ENCODE data around the gene EXOSC1. TPM values are rescaled to one million over a fixed set of nuclear protein-coding genes. Genes with fewer than 3 reads are reported as not detected.
"Not testable (repeated sequence)": the region's sequence is repeated elsewhere in the genome, so short reads cannot be mapped to it uniquely, and the experiment has no call there.

Gene EXOSC1
- total RNA-seq, 1 experiment from 2014 or later, result 52.7 TPM

DNA sequence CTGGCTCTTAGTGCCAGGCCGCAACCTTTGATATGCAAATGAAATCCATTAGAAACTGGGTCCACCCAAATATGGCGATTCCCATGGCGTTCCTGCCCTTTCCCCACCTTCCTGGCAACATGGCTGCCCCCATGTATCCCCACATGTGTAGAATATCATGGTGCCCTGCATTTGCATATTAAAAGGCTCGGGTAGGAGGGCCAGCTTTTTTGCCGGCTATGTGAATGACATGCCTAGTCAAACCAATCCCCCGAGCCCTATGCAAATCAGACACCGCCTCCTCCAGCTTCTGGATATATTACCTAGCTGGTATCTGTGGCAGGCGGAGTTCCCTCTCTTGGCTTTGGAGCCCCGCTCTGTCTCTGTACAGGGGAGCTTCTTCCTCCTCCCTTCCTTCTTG is 34.1 kb upstream of the EXOSC1 start:
- no peak for TF ChIP-seq EZH2 (IDR thresholded peaks at IDR 0.05; ENCODE audit: borderline replicate concordance, low read depth, low read length, poor library complexity, severe bottlenecking)
- no peak overlapping the region for H3K4me3 ChIP-seq (ENCODE audit: low read depth, low read length, poor library complexity, severe bottlenecking)
- peaks cover 50% of the 10 kb centered on the region for H3K36me3 ChIP-seq (ENCODE audit: insufficient read depth, low read length, poor library complexity, severe bottlenecking)
- POLR2A ChIA-PET (ENCODE audit: low non-redundant PET), result no interaction called here
- H3K9me3 ChIP-seq (ENCODE audit: low read depth, low read length, poor library complexity, severe bottlenecking), result no peaks in the 10 kb centered on the region
- H3K27ac ChIP-seq (ENCODE audit: low read depth, low read length, poor library complexity, severe bottlenecking), result no peak overlapping the region
- no peaks in the 10 kb centered on the region for H3K27me3 ChIP-seq (replicated peaks; ENCODE audit: insufficient read depth, low read depth, low read length, poor library complexity)
- intact Hi-C loops (cut with micrococcal nuclease; ENCODE audit: unreplicated experiment), result no loop called here
- CTCF ChIA-PET, result interaction anchor here (0.7 kb wide), 1 partner anchor 23 kb away, joined by 3 read pairs; no protein-coding TSS in a partner anchor
- BruUV-seq (replicated peaks), result no TSS peak
- DNase-seq (ENCODE audit: low spot score), result peak; percentile 90
- H3K4me1 ChIP-seq (ENCODE audit: insufficient read depth, low read length, poor library complexity, severe bottlenecking), result no peaks in the 10 kb centered on the region

DNA sequence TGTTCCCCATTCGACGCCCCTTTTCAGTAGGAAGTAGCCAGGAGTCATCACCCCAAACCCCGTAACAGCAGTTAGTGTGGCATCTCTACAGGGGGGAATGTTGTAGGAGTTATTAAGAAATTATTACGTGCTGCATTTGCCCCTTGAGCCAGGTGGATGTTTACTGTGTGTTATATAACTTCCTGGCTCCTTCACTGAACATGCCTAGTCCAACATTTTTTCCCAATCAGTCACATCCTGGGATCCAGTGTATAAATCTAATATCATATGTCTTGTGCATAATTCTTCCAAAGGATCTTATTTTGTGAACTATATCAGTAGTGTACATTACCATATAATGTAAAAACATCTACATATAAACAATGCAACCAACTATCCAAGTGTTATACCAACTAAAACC is 33.6 kb upstream of the EXOSC1 start:
- H3K27ac ChIP-seq (ENCODE audit: low read depth, low read length, poor library complexity, severe bottlenecking); POLR2A ChIA-PET (ENCODE audit: low non-redundant PET); BruUV-seq (replicated peaks); DNase-seq (ENCODE audit: low spot score); H3K4me1 ChIP-seq (ENCODE audit: insufficient read depth, low read length, poor library complexity, severe bottlenecking); intact Hi-C loops (cut with micrococcal nuclease; ENCODE audit: unreplicated experiment); H3K9me3 ChIP-seq (ENCODE audit: low read depth, low read length, poor library complexity, severe bottlenecking); H3K27me3 ChIP-seq (replicated peaks; ENCODE audit: insufficient read depth, low read depth, low read length, poor library complexity); H3K4me3 ChIP-seq (ENCODE audit: low read depth, low read length, poor library complexity, severe bottlenecking): not testable (repeated sequence)
- H3K36me3 ChIP-seq (ENCODE audit: insufficient read depth, low read length, poor library complexity, severe bottlenecking), result peaks cover 55% of the 10 kb centered on the region
- CTCF ChIA-PET, result interaction anchor here (0.7 kb wide), 1 partner anchor 22 kb away, joined by 3 read pairs; no protein-coding TSS in a partner anchor

DNA sequence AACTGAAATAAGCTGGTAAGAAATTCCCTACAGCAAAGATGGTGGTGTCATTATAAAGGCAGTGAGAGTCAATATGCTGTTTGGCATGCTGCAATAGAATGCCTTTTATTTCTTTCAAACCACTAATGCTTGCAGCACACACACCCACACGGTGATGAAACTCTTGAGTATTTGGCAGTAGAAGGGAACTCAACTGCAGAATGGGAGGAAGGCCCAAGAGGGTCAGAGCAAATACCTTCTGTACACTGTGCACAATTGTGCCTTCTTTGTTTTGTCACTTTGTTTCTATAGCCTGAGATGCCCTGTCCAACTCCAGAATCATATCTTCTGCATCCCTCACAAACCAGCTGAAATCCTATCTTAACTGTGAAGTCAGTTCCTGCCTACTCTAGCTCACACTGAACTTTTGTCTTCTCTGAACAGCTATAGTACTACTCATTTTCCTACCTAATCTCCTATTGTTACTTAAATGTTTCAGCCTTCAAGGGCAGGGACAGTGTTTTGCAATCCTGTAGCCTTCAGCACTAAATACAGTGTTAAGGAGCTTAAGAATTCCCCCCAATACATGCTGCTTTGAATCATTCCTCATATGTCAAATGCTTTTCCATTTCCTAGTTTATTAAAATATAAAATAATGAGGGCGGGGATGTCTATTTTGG is 30.3 kb upstream of the EXOSC1 start:
- H3K36me3 ChIP-seq (ENCODE audit: insufficient read depth, low read length, poor library complexity, severe bottlenecking), result peaks cover 65% of the 10 kb centered on the region
- no peak for DNase-seq (ENCODE audit: low spot score)
- intact Hi-C loops (cut with micrococcal nuclease; ENCODE audit: unreplicated experiment), result no loop called here
- ChIA-PET CTCF (no interaction called here), POLR2A (ENCODE audit: low non-redundant PET) (no interaction called here)
- H3K4me1 ChIP-seq (ENCODE audit: insufficient read depth, low read length, poor library complexity, severe bottlenecking), result no peaks in the 10 kb centered on the region
- no peak overlapping the region for H3K4me3 ChIP-seq (ENCODE audit: low read depth, low read length, poor library complexity, severe bottlenecking)
- TF ChIP-seq, protein P1, sequence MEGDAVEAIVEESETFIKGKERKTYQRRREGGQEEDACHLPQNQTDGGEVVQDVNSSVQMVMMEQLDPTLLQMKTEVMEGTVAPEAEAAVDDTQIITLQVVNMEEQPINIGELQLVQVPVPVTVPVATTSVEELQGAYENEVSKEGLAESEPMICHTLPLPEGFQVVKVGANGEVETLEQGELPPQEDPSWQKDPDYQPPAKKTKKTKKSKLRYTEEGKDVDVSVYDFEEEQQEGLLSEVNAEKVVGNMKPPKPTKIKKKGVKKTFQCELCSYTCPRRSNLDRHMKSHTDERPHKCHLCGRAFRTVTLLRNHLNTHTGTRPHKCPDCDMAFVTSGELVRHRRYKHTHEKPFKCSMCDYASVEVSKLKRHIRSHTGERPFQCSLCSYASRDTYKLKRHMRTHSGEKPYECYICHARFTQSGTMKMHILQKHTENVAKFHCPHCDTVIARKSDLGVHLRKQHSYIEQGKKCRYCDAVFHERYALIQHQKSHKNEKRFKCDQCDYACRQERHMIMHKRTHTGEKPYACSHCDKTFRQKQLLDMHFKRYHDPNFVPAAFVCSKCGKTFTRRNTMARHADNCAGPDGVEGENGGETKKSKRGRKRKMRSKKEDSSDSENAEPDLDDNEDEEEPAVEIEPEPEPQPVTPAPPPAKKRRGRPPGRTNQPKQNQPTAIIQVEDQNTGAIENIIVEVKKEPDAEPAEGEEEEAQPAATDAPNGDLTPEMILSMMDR (conservative IDR thresholded peaks at IDR 0.05; ENCODE audit: low read depth, low read length), result no peak
- no peaks in the 10 kb centered on the region for H3K9me3 ChIP-seq (ENCODE audit: low read depth, low read length, poor library complexity, severe bottlenecking)
- H3K27ac ChIP-seq (ENCODE audit: low read depth, low read length, poor library complexity, severe bottlenecking), result no peak overlapping the region
- BruUV-seq (replicated peaks), result no TSS peak
- no peaks in the 10 kb centered on the region for H3K27me3 ChIP-seq (replicated peaks; ENCODE audit: insufficient read depth, low read depth, low read length, poor library complexity)

DNA sequence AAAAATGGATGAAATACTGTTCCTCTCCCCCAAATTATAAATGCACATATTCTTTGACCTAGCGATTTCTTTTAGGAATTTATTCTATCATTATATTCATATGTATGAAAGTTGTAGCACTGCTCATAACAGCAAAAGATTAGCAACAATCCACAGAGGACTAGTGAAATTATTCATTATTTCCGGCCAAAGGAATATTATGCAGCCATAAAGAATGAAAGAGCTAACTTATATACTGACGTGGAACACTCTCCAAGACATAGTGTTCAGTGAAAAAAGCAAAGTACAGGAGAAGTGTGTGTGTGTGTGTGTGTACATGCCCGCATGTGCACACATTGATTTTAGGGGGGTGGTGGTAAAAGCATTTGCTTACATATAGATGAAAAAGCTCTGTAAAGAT is 29.1 kb upstream of the EXOSC1 start:
- intact Hi-C loops (cut with micrococcal nuclease; ENCODE audit: unreplicated experiment), result no loop called here
- ChIA-PET CTCF (no interaction called here), POLR2A (ENCODE audit: low non-redundant PET) (no interaction called here)
- H3K9me3 ChIP-seq (ENCODE audit: low read depth, low read length, poor library complexity, severe bottlenecking), result no peaks in the 10 kb centered on the region
- TF ChIP-seq, protein P1 (conservative IDR thresholded peaks at IDR 0.05; ENCODE audit: low read depth, low read length), result no peak
- TF ChIP-seq EZH2 (IDR thresholded peaks at IDR 0.05; ENCODE audit: borderline replicate concordance, low read depth, low read length, poor library complexity, severe bottlenecking), result no peak
- no peak overlapping the region for H3K4me3 ChIP-seq (ENCODE audit: low read depth, low read length, poor library complexity, severe bottlenecking)
- no peaks in the 10 kb centered on the region for H3K27me3 ChIP-seq (replicated peaks; ENCODE audit: insufficient read depth, low read depth, low read length, poor library complexity)
- peaks cover 71% of the 10 kb centered on the region for H3K36me3 ChIP-seq (ENCODE audit: insufficient read depth, low read length, poor library complexity, severe bottlenecking)
- no peak for DNase-seq (ENCODE audit: low spot score)
- no TSS peak for BruUV-seq (replicated peaks)
- H3K27ac ChIP-seq (ENCODE audit: low read depth, low read length, poor library complexity, severe bottlenecking), result no peak overlapping the region
- H3K4me1 ChIP-seq (ENCODE audit: insufficient read depth, low read length, poor library complexity, severe bottlenecking), result no peaks in the 10 kb centered on the region

DNA sequence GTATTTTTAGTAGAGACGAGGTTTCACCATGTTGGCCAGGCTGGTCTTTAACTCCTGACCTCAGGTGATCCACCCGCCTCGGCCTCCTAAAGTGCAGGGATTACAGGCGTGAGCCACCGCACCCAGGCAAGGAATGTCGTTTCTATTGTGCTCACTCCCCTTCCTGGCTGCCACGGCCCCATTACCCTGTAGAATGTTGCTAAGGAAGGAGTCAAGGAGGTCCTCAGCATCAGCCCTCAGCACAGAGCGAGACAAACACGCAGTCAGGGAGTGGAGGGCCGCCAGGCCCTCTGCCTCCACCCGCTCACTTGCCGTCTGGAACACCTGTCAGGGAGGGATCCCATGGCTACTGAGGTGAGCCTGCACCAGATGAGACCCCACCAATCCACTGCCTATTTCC is 23.0 kb upstream of the EXOSC1 start:
- H3K4me1 ChIP-seq (ENCODE audit: insufficient read depth, low read length, poor library complexity, severe bottlenecking); intact Hi-C loops (cut with micrococcal nuclease; ENCODE audit: unreplicated experiment); H3K27me3 ChIP-seq (replicated peaks; ENCODE audit: insufficient read depth, low read depth, low read length, poor library complexity); BruUV-seq (replicated peaks); H3K9me3 ChIP-seq (ENCODE audit: low read depth, low read length, poor library complexity, severe bottlenecking); H3K27ac ChIP-seq (ENCODE audit: low read depth, low read length, poor library complexity, severe bottlenecking); H3K4me3 ChIP-seq (ENCODE audit: low read depth, low read length, poor library complexity, severe bottlenecking); CTCF ChIA-PET; DNase-seq (ENCODE audit: low spot score); POLR2A ChIA-PET (ENCODE audit: low non-redundant PET): not testable (repeated sequence)
- H3K36me3 ChIP-seq (ENCODE audit: insufficient read depth, low read length, poor library complexity, severe bottlenecking), result peaks cover 69% of the 10 kb centered on the region

All from A673 (cell line).